HepG2 (cell line): ENCODE results near the gene SNRPD3. TPM values are rescaled to one million over a fixed set of nuclear protein-coding genes. Genes with fewer than 3 reads are reported as not detected.
A peak's percentile ranks its signal among the peaks of the same experiment; 100 is the strongest.

Experiments
- ARID2 ChIP-seq: sonication (generic); formaldehyde crosslinking; IDR thresholded peaks from 2 replicates; pipeline ENCODE4 v1.8.1; 2022; ENCODE audit warnings: mild to moderate bottlenecking, missing genetic modification reagents, borderline replicate concordance
- FOXJ3 ChIP-seq: sonication (generic); formaldehyde crosslinking; IDR thresholded peaks from 2 replicates; pipeline ENCODE4 v1.4.0; 2020; ENCODE audit warnings: missing genetic modification reagents, mild to moderate bottlenecking, borderline replicate concordance
- MAFG ChIP-seq: sonication (generic); formaldehyde crosslinking; IDR thresholded peaks from 2 replicates; pipeline ENCODE4 v1.5.1; 2020; ENCODE audit warnings: mild to moderate bottlenecking, missing genetic modification reagents
- MYNN ChIP-seq: sonication (generic); formaldehyde crosslinking; IDR thresholded peaks from 2 replicates; pipeline ENCODE4 v1.4.0; 2020; ENCODE audit warnings: mild to moderate bottlenecking, low read depth, missing genetic modification reagents
- NPAS2 ChIP-seq: sonication (generic); formaldehyde crosslinking; IDR thresholded peaks from 2 replicates; pipeline ENCODE4 v1.8.0; 2022; ENCODE audit warnings: mild to moderate bottlenecking, missing genetic modification reagents, borderline replicate concordance
- PITX1 ChIP-seq: sonication (generic); formaldehyde crosslinking; IDR thresholded peaks from 2 replicates; pipeline ENCODE4 v1.5.1; 2020; ENCODE audit warnings: mild to moderate bottlenecking, missing genetic modification reagents
- POLR2AphosphoS2 ChIP-seq: IDR thresholded peaks from 2 replicates; pipeline ENCODE4 v1.6.1; 2011; ENCODE audit warnings: low read depth, low read length, improper control_type of control experiment
- REPIN1 ChIP-seq: sonication (generic); formaldehyde crosslinking; IDR thresholded peaks from 2 replicates; pipeline ENCODE4 v1.8.0; 2022; ENCODE audit warnings: missing genetic modification reagents, low read depth, mild to moderate bottlenecking, borderline replicate concordance
- SP1 ChIP-seq, 2 experiments: fragments of 450-650 bp in 1 of 2; sonication (generic) in 1 of 2; formaldehyde crosslinking in 1 of 2; IDR thresholded peaks; 2 replicates each; pipeline versions ENCODE4 v1.4.0 to v1.6.1; 2016 to 2020; ENCODE audit warnings: missing genetic modification reagents in 1 of 2
- ZNF264 ChIP-seq: sonication (generic); formaldehyde crosslinking; IDR thresholded peaks from 2 replicates; pipeline ENCODE4 v1.4.0; 2020; ENCODE audit warnings: missing genetic modification reagents
- ZNF296 ChIP-seq: sonication (generic); formaldehyde crosslinking; conservative IDR thresholded peaks from 2 replicates; pipeline ENCODE4 v1.5.0; 2020; ENCODE audit warnings: mild to moderate bottlenecking, missing genetic modification reagents
- ZNF350 ChIP-seq: sonication (generic); formaldehyde crosslinking; IDR thresholded peaks from 2 replicates; pipeline ENCODE4 v1.4.0; 2020; ENCODE audit warnings: mild to moderate bottlenecking, low read depth, missing genetic modification reagents, borderline replicate concordance
- ZNF616 ChIP-seq: sonication (generic); formaldehyde crosslinking; IDR thresholded peaks from 2 replicates; pipeline ENCODE4 v1.5.0; 2020; ENCODE audit warnings: low read depth, mild to moderate bottlenecking, missing genetic modification reagents
- ZNF788 ChIP-seq: sonication (generic); formaldehyde crosslinking; IDR thresholded peaks from 2 replicates; pipeline ENCODE4 v1.5.0; 2020; ENCODE audit warnings: mild to moderate bottlenecking, missing genetic modification reagents, borderline replicate concordance
- ZNF839 ChIP-seq: sonication (generic); formaldehyde crosslinking; IDR thresholded peaks from 2 replicates; pipeline ENCODE4 v1.4.0; 2020; ENCODE audit warnings: missing genetic modification reagents, mild to moderate bottlenecking, borderline replicate concordance
- polyA plus RNA-seq, 8 experiments: library from polyadenylated mRNA; depleted of rRNA in 3 of 8; stranded (reverse) in 7 of 8; unstranded in 1 of 8; fragments of >200 nt; fragmentation: Illumina TruSeq in 4 of 8; extraction: Trizol in 4 of 8; gene quantifications; 2 replicates each; pipeline versions ENCODE4 v1.2.1 to v1.2.3, GENCODE V29; 2011 to 2016; ENCODE audit warnings: low read depth in 4 of 8, missing spikeins in 1 of 8, mixed read lengths in 1 of 8; ENCODE audit not compliant: insufficient read depth in 1 of 8
- total RNA-seq, 5 experiments: library from RNA; depleted of rRNA; stranded (reverse); fragments of >200 nt; fragmentation: Illumina TruSeq; extraction: Trizol; gene quantifications; 2 replicates each; pipeline ENCODE4 v1.2.3, GENCODE V29; 2016; ENCODE audit warnings: low read depth in 1 of 5
- TF ChIP-seq, protein P1 (sequence below): sonication (generic); formaldehyde crosslinking; IDR thresholded peaks from 2 replicates; pipeline ENCODE4 v1.4.0; 2020; ENCODE audit warnings: missing genetic modification reagents, borderline replicate concordance
- TF ChIP-seq, protein P2 (sequence below): sonication (generic); formaldehyde crosslinking; IDR thresholded peaks from 2 replicates; pipeline ENCODE4 v1.9.0; 2021; ENCODE audit warnings: missing genetic modification reagents, borderline replicate concordance
- TF ChIP-seq, protein P3 (sequence below): sonication (generic); formaldehyde crosslinking; IDR thresholded peaks from 2 replicates; pipeline ENCODE4 v1.4.0; 2020; ENCODE audit warnings: mild to moderate bottlenecking, missing genetic modification reagents
- TF ChIP-seq, protein P4 (sequence below): IDR thresholded peaks from 2 replicates; pipeline ENCODE4 v1.6.1; 2016; ENCODE audit warnings: missing compliant biosample characterization, missing genetic modification reagents, borderline replicate concordance

The SNRPD3 gene
- total and polyA plus RNA-seq, 2 of the 13 experiments (the other 11 are each of a cell fraction or from before 2014, with no cell fraction given): 110 to 209 TPM

DNA sequence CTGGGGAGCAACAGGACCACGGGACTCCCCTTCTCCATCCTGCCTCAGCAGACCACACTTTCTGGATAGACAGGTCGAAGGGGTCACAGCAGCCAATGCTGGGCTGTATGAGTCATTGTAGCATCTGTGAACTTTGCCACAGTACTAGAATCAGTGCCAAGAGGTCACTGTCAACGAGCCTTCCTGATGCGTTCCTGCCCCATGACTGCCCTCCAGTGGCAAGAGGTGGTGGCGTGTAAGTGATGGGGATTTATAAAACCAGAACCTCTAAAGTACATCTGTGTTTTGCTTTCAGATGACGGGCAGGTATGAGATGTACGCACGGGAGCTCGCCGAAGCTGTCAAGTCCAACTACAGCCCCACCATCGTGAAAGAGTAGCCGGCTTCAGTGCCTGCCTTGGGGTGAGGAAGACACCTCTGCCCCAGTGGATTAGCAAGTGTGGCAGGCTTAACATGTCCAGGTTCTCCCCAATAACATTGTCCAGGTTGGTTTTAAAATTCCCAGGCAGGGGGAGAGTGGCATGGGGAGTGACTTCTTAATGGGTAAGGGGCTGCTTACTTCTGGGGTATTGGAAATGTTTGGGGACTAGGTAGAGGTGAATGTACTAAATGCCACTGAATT is 30.3 kb upstream of the SNRPD3 start (continued):
- TF ChIP-seq SP1 (IDR thresholded peaks at IDR 0.05) (no peak), SP1 (CRISPR knock-in tag; IDR thresholded peaks at IDR 0.05) (0 out of 2 replicates have a peak, but pooled peaks have one; percentile 29), REPIN1 (CRISPR knock-in tag) (peak; percentile 74; the same call in 1 of the 2 replicates), MAFG (CRISPR knock-in tag) (no peak), ZNF616 (no peak), ZNF788 (CRISPR knock-in tag) (peak; percentile 84; the same call in 1 of the 2 replicates), ZNF839 (CRISPR knock-in tag) (no peak), ZNF296 (CRISPR knock-in tag) (no peak), POLR2AphosphoS2 (no peak), ARID2 (CRISPR knock-in tag) (no peak), ZNF350 (CRISPR knock-in tag) (peak; percentile 62; the same call in 1 of the 2 replicates), PITX1 (peak; percentile 60; the same call in 1 of the 2 replicates), ZNF264 (CRISPR knock-in tag) (no peak), NPAS2 (no peak), MYNN (CRISPR knock-in tag) (no peak), FOXJ3 (CRISPR knock-in tag) (no peak)
- TF ChIP-seq, protein P1, sequence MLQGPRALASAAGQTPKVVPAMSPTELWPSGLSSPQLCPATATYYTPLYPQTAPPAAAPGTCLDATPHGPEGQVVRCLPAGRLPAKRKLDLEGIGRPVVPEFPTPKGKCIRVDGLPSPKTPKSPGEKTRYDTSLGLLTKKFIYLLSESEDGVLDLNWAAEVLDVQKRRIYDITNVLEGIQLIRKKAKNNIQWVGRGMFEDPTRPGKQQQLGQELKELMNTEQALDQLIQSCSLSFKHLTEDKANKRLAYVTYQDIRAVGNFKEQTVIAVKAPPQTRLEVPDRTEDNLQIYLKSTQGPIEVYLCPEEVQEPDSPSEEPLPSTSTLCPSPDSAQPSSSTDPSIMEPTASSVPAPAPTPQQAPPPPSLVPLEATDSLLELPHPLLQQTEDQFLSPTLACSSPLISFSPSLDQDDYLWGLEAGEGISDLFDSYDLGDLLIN (CRISPR knock-in tag): no peak
- TF ChIP-seq, protein P2, sequence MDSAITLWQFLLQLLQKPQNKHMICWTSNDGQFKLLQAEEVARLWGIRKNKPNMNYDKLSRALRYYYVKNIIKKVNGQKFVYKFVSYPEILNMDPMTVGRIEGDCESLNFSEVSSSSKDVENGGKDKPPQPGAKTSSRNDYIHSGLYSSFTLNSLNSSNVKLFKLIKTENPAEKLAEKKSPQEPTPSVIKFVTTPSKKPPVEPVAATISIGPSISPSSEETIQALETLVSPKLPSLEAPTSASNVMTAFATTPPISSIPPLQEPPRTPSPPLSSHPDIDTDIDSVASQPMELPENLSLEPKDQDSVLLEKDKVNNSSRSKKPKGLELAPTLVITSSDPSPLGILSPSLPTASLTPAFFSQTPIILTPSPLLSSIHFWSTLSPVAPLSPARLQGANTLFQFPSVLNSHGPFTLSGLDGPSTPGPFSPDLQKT: no peak
- TF ChIP-seq, protein P3, sequence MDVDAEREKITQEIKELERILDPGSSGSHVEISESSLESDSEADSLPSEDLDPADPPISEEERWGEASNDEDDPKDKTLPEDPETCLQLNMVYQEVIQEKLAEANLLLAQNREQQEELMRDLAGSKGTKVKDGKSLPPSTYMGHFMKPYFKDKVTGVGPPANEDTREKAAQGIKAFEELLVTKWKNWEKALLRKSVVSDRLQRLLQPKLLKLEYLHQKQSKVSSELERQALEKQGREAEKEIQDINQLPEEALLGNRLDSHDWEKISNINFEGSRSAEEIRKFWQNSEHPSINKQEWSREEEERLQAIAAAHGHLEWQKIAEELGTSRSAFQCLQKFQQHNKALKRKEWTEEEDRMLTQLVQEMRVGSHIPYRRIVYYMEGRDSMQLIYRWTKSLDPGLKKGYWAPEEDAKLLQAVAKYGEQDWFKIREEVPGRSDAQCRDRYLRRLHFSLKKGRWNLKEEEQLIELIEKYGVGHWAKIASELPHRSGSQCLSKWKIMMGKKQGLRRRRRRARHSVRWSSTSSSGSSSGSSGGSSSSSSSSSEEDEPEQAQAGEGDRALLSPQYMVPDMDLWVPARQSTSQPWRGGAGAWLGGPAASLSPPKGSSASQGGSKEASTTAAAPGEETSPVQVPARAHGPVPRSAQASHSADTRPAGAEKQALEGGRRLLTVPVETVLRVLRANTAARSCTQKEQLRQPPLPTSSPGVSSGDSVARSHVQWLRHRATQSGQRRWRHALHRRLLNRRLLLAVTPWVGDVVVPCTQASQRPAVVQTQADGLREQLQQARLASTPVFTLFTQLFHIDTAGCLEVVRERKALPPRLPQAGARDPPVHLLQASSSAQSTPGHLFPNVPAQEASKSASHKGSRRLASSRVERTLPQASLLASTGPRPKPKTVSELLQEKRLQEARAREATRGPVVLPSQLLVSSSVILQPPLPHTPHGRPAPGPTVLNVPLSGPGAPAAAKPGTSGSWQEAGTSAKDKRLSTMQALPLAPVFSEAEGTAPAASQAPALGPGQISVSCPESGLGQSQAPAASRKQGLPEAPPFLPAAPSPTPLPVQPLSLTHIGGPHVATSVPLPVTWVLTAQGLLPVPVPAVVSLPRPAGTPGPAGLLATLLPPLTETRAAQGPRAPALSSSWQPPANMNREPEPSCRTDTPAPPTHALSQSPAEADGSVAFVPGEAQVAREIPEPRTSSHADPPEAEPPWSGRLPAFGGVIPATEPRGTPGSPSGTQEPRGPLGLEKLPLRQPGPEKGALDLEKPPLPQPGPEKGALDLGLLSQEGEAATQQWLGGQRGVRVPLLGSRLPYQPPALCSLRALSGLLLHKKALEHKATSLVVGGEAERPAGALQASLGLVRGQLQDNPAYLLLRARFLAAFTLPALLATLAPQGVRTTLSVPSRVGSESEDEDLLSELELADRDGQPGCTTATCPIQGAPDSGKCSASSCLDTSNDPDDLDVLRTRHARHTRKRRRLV (CRISPR knock-in tag): no peak
- TF ChIP-seq, protein P4, sequence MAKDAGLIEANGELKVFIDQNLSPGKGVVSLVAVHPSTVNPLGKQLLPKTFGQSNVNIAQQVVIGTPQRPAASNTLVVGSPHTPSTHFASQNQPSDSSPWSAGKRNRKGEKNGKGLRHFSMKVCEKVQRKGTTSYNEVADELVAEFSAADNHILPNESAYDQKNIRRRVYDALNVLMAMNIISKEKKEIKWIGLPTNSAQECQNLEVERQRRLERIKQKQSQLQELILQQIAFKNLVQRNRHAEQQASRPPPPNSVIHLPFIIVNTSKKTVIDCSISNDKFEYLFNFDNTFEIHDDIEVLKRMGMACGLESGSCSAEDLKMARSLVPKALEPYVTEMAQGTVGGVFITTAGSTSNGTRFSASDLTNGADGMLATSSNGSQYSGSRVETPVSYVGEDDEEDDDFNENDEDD (CRISPR knock-in tag): no peak
